SK-N-SH (cell line): ENCODE measurements around the gene FAIM2. TPM values are rescaled to one million over a fixed set of nuclear protein-coding genes. Genes with fewer than 3 reads are reported as not detected.

Source experiments
- CTCF ChIA-PET: fragments of 300-600, 350-600 bp; formaldehyde crosslinking; extraction: SDS; loops from one replicate; lab custom pipeline; 2021; lab: Yijun Ruan, JAX
- POLR2A ChIA-PET: fragments of 350-600 bp; sonication (Branson Sonifier 250); formaldehyde crosslinking; extraction: SDS; loops from one replicate; lab custom pipeline; 2020; ENCODE audit warnings: antibody characterized with exemption, inconsistent platforms; lab: Yijun Ruan, JAX
- DNase-seq: peaks from one replicate; pipeline ENCODE4 v3.0.0; 2012
- H2AFZ ChIP-seq: fragments of 200-600 bp; sonication (generic); 2 replicates; pipeline ENCODE4 v1.8.1; 2016; ENCODE audit warnings: antibody characterized with exemption, mild to moderate bottlenecking, low read depth
- H3F3A ChIP-seq: fragments of 200-600 bp; sonication (generic); replicated peaks from 2 replicates; pipeline ENCODE3; 2016; ENCODE audit warnings: antibody characterized with exemption, mild to moderate bottlenecking; ENCODE audit not compliant: insufficient read depth
- H3K27ac ChIP-seq, 2 experiments: fragments of 200-500 bp in 1 of 2; fragments of 200-600 bp in 1 of 2; sonication (Bioruptor generic) in 1 of 2; sonication (generic), shearing (Covaris generic) in 1 of 2; 2 replicates each; pipeline versions ENCODE4 v1.5.1 to v1.6.1; 2014 to 2016; ENCODE audit warnings: low read depth in 2 of 2, inconsistent platforms in 1 of 2, low read length in 1 of 2, mild to moderate bottlenecking in 1 of 2, mixed read lengths in 1 of 2
- H3K27me3 ChIP-seq: fragments of 200-600 bp; sonication (generic), shearing (Covaris generic); 2 replicates; pipeline ENCODE4 v1.6.1; 2016; ENCODE audit warnings: mixed run types; ENCODE audit not compliant: insufficient read depth
- H3K36me3 ChIP-seq, 2 experiments: fragments of 200-500 bp in 1 of 2; fragments of 200-600 bp in 1 of 2; sonication (Bioruptor generic) in 1 of 2; sonication (generic) in 1 of 2; replicated peaks in 1 of 2; 2 replicates each; pipeline versions ENCODE3 to v1.5.1; 2014 to 2016; ENCODE audit warnings: low read length in 1 of 2, mild to moderate bottlenecking in 1 of 2; ENCODE audit not compliant: insufficient read depth in 2 of 2, control insufficient read depth in 1 of 2
- H3K4me1 ChIP-seq, 2 experiments: fragments of 200-500 bp in 1 of 2; fragments of 200-600 bp in 1 of 2; sonication (Bioruptor generic) in 1 of 2; sonication (generic), shearing (Covaris generic) in 1 of 2; 2 replicates each; pipeline versions ENCODE4 v1.5.1 to v1.6.1; 2014 to 2016; ENCODE audit warnings: low read depth in 1 of 2, low read length in 1 of 2, mixed run types in 1 of 2; ENCODE audit not compliant: insufficient read depth in 2 of 2, control insufficient read depth in 1 of 2
- H3K4me2 ChIP-seq: fragments of 200-600 bp; sonication (generic), shearing (Covaris generic); 2 replicates; pipeline ENCODE4 v1.6.1; 2017; ENCODE audit warnings: mixed run types
- H3K4me3 ChIP-seq, 2 experiments: fragments of 200-500 bp in 1 of 2; fragments of 200-600 bp in 1 of 2; sonication (Bioruptor generic) in 1 of 2; sonication (generic), shearing (Covaris generic) in 1 of 2; 2 replicates each; pipeline versions ENCODE4 v1.5.1 to v1.8.1; 2014 to 2016; ENCODE audit warnings: low read depth in 2 of 2, inconsistent platforms in 1 of 2, low read length in 1 of 2, mild to moderate bottlenecking in 1 of 2, mixed read lengths in 1 of 2, moderate library complexity in 1 of 2
- H3K79me2 ChIP-seq: fragments of 200-600 bp; sonication (generic); 2 replicates; pipeline ENCODE4 v1.8.1; 2017; ENCODE audit warnings: mild to moderate bottlenecking; ENCODE audit not compliant: insufficient read depth
- H3K9ac ChIP-seq: fragments of 200-600 bp; sonication (generic); 2 replicates; pipeline ENCODE4 v1.6.1; 2017; ENCODE audit warnings: mixed run types
- H3K9me2 ChIP-seq: fragments of 200-600 bp; sonication (generic); 2 replicates; pipeline ENCODE4 v1.6.1; 2017; ENCODE audit warnings: mixed run types
- H3K9me3 ChIP-seq: fragments of 200-600 bp; sonication (generic); 2 replicates; pipeline ENCODE4 v1.6.1; 2017; ENCODE audit warnings: mixed run types, mild to moderate bottlenecking, moderate library complexity
- H4K20me1 ChIP-seq: fragments of 200-600 bp; sonication (generic); 2 replicates; pipeline ENCODE4 v1.6.1; 2017; ENCODE audit warnings: mild to moderate bottlenecking, mixed run types; ENCODE audit not compliant: insufficient read depth
- CHD2 ChIP-seq: fragments of 150-350 bp; IDR thresholded peaks from 2 replicates; pipeline ENCODE4 v1.6.1; 2018; ENCODE audit warnings: low read length; ENCODE audit not compliant: partially characterized antibody
- EZH2phosphoT487 ChIP-seq: fragments of 200-600 bp; sonication (generic); IDR thresholded peaks from 2 replicates; pipeline ENCODE4 v1.6.1; 2017; ENCODE audit warnings: low read depth, mixed run types, mild to moderate bottlenecking, antibody characterized with exemption, moderate library complexity, borderline replicate concordance
- FOSL2 ChIP-seq: IDR thresholded peaks from 2 replicates; pipeline ENCODE4 v1.4.0; 2012; ENCODE audit warnings: low read depth, mild to moderate bottlenecking, moderate library complexity, borderline replicate concordance
- FOXM1 ChIP-seq: IDR thresholded peaks from 2 replicates; pipeline ENCODE4 v1.4.0; 2012; ENCODE audit warnings: low read depth, mild to moderate bottlenecking
- GABPA ChIP-seq: IDR thresholded peaks from 2 replicates; pipeline ENCODE4 v1.4.0; 2012; ENCODE audit warnings: low read depth, mild to moderate bottlenecking
- GATA2 ChIP-seq: sonication (generic); formaldehyde crosslinking; IDR thresholded peaks from 2 replicates; pipeline ENCODE4 v1.5.0; 2020; ENCODE audit warnings: mild to moderate bottlenecking, missing genetic modification reagents
- MXI1 ChIP-seq: IDR thresholded peaks from 2 replicates; pipeline ENCODE4 v1.6.1; 2012; ENCODE audit warnings: mild to moderate bottlenecking, low read depth, low read length, improper control_type of control experiment
- POLR2AphosphoS5 ChIP-seq: IDR thresholded peaks from 2 replicates; pipeline ENCODE4 v1.6.1; 2012; ENCODE audit warnings: low read depth, low read length
- RCOR1 ChIP-seq: fragments of 150-350 bp; IDR thresholded peaks from 2 replicates; pipeline ENCODE4 v1.6.1; 2017; ENCODE audit warnings: antibody characterized with exemption, low read length
- TAF1 ChIP-seq: IDR thresholded peaks from 2 replicates; pipeline ENCODE4 v1.6.1; 2012; ENCODE audit warnings: low read depth, mild to moderate bottlenecking, low read length, moderate library complexity, borderline replicate concordance
- TCF12 ChIP-seq: IDR thresholded peaks from 2 replicates; pipeline ENCODE4 v1.4.0; 2012
- TEAD4 ChIP-seq: IDR thresholded peaks from 2 replicates; pipeline ENCODE4 v1.4.0; 2012; ENCODE audit warnings: mild to moderate bottlenecking, borderline replicate concordance; ENCODE audit not compliant: insufficient read depth
- WGBS: methylation state at CpG from one replicate; pipeline ENCODE4 v1.1.6; 2017; ENCODE audit warnings: low lambda C conversion rate; 5-methylcytosine and 5-hydroxymethylcytosine counted together
- polyA plus RNA-seq, 3 experiments: library from polyadenylated mRNA; depleted of rRNA; stranded (reverse); fragments of >200 nt; gene quantifications; 2 replicates each; pipeline ENCODE4 v1.2.3, GENCODE V29; 2012
- TF ChIP-seq, protein P1 (sequence below): fragments of 200-600 bp; sonication (generic); IDR thresholded peaks from 2 replicates; pipeline ENCODE4 v1.6.1; 2017; ENCODE audit warnings: antibody characterized with exemption, mild to moderate bottlenecking, moderate library complexity
- TF ChIP-seq, protein P2 (sequence below): fragments of 150-350 bp; IDR thresholded peaks from 2 replicates; pipeline ENCODE4 v1.6.1; 2017; ENCODE audit warnings: antibody characterized with exemption, low read length, low read depth, borderline replicate concordance
- TF ChIP-seq, protein P3 (sequence below): fragments of 150-350 bp; IDR thresholded peaks from 2 replicates; pipeline ENCODE4 v1.6.1; 2016; ENCODE audit warnings: mild to moderate bottlenecking, low read depth, low read length

The FAIM2 gene
- polyA plus RNA-seq, 1 of the 3 experiments (the other 2 are of a cell fraction), result 11.3 TPM

DNA sequence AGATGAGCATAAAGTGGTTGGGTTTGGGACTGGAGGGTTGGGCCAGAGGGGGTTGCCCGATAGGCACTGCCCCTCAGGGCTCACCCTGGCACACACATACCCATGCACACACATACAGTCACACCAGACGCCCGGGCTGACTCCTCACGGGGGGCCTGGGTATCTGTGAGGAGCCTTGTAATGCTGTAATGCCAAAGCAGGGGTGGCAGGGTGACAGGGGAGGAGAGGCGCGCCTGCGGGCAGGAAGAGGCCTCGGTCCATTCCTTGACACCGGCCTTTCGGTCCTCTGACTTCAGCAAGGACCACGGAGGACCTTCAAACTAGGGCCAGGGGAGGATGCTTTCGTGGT, 375 bp downstream of the FAIM2 start:
- POLR2A ChIA-PET, result interaction anchor here (0.5 kb wide), 1 partner anchor 159 kb away, joined by 3 read pairs; no protein-coding TSS in a partner anchor
- CTCF ChIA-PET, result interaction anchor here (0.8 to 1.0 kb wide), 2 partner anchors 64 kb away, joined by 3 to 4 read pairs; no protein-coding TSS in a partner anchor
- no peak overlapping the region for H3K27ac ChIP-seq

More for the DNA sequence above, 375 bp downstream of the FAIM2 start:
- H3K4me2 ChIP-seq, result peak overlapping the region; percentile 82
- TF ChIP-seq FOXM1 (no peak), TEAD4 (no peak), MXI1 (no peak), FOSL2 (no peak), TAF1 (no peak), POLR2AphosphoS5 (no peak), RCOR1 (no peak), CHD2 (no peak), TCF12 (no peak), GATA2 (CRISPR knock-in tag) (no peak), EZH2phosphoT487 (no peak), GABPA (no peak)
- TF ChIP-seq, protein P1, sequence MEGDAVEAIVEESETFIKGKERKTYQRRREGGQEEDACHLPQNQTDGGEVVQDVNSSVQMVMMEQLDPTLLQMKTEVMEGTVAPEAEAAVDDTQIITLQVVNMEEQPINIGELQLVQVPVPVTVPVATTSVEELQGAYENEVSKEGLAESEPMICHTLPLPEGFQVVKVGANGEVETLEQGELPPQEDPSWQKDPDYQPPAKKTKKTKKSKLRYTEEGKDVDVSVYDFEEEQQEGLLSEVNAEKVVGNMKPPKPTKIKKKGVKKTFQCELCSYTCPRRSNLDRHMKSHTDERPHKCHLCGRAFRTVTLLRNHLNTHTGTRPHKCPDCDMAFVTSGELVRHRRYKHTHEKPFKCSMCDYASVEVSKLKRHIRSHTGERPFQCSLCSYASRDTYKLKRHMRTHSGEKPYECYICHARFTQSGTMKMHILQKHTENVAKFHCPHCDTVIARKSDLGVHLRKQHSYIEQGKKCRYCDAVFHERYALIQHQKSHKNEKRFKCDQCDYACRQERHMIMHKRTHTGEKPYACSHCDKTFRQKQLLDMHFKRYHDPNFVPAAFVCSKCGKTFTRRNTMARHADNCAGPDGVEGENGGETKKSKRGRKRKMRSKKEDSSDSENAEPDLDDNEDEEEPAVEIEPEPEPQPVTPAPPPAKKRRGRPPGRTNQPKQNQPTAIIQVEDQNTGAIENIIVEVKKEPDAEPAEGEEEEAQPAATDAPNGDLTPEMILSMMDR, result no peak
- TF ChIP-seq, protein P2, sequence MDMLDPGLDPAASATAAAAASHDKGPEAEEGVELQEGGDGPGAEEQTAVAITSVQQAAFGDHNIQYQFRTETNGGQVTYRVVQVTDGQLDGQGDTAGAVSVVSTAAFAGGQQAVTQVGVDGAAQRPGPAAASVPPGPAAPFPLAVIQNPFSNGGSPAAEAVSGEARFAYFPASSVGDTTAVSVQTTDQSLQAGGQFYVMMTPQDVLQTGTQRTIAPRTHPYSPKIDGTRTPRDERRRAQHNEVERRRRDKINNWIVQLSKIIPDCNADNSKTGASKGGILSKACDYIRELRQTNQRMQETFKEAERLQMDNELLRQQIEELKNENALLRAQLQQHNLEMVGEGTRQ, result no peak
- TF ChIP-seq, protein P3, sequence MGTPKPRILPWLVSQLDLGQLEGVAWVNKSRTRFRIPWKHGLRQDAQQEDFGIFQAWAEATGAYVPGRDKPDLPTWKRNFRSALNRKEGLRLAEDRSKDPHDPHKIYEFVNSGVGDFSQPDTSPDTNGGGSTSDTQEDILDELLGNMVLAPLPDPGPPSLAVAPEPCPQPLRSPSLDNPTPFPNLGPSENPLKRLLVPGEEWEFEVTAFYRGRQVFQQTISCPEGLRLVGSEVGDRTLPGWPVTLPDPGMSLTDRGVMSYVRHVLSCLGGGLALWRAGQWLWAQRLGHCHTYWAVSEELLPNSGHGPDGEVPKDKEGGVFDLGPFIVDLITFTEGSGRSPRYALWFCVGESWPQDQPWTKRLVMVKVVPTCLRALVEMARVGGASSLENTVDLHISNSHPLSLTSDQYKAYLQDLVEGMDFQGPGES, result no peak
- TF ChIP-seq, all 33 proteins: peak for 0
- Histone ChIP-seq H3F3A (no peaks in the 10 kb centered on the region), H2AFZ (peak overlapping the region; percentile 72; the same call in 1 of the 2 replicates), H3K9me2 (no peaks in the 10 kb centered on the region), H3K79me2 (no peaks in the 10 kb centered on the region), H3K27me3 (no peaks in the 10 kb centered on the region), H3K9me3 (no peaks in the 10 kb centered on the region), H3K9ac (no peak overlapping the region), H3K4me1 (peaks cover 0 to 22% of the 10 kb centered on the region in 2 experiments; a peak in 1 of 4 replicates), H3K36me3 (no peaks in the 10 kb centered on the region), H3K4me3 (peak overlapping the region; percentile 38 to 54), H4K20me1 (no peaks in the 10 kb centered on the region)
- DNase-seq, result no peak
- 61% methylated on average over 11 of the region's 12 CpGs for WGBS
